Prostate gland (tissue), 2 donors: Measurements from ENCODE around the gene HSPA5. TPM values are rescaled to one million over a fixed set of nuclear protein-coding genes. Genes with fewer than 3 reads are reported as not detected.

ENCODE experiments used
- DNase-seq: peaks from one replicate; pipeline ENCODE4 v3.0.0-alpha.2; 2019; ENCODE audit warnings: low spot score
- H3K27ac ChIP-seq, 2 donors: fragments of 200-600 bp; sonication (generic); 2 replicates each; pipeline ENCODE4 v1.5.1; 2017 to 2019
- H3K27me3 ChIP-seq: fragments of 200-600 bp; sonication (generic); replicated peaks from 2 replicates; pipeline ENCODE4 v1.5.1; 2019; ENCODE audit not compliant: insufficient read depth
- H3K36me3 ChIP-seq, 2 donors: fragments of 200-600 bp; sonication (generic); 1 replicate in 1 of 2; 2 replicates in 1 of 2; pipeline versions ENCODE4 v1.5.1 to v1.8.1; 2017 to 2019
- H3K4me1 ChIP-seq: fragments of 200-600 bp; sonication (generic); replicated peaks from 2 replicates; pipeline ENCODE4 v1.5.1; 2019
- H3K4me3 ChIP-seq, 2 donors: fragments of 200-600 bp; sonication (generic); 2 replicates each; pipeline ENCODE4 v1.5.1; 2017 to 2019
- H3K9me3 ChIP-seq: fragments of 200-600 bp; sonication (generic); 2 replicates; pipeline ENCODE4 v1.5.1; 2017
- POLR2A ChIP-seq: fragments of 450-650 bp; IDR thresholded peaks from one replicate; pipeline ENCODE4 v1.6.1; 2016; ENCODE audit warnings: antibody characterized with exemption, mild to moderate bottlenecking
- POLR2AphosphoS5 ChIP-seq: sonication (generic); formaldehyde crosslinking; IDR thresholded peaks from one replicate; pipeline ENCODE4 v1.6.1; 2017; ENCODE audit warnings: antibody characterized with exemption
- WGBS: methylation state at CpG from one replicate; pipeline ENCODE4 v1.1.5; 2018; 5-methylcytosine and 5-hydroxymethylcytosine counted together
- intact Hi-C: fragments of 100-400 bp; cut with DNase I; formaldehyde crosslinking; loops from one replicate; pipeline ENCODE4 v1.14.2; 2022
- small RNA-seq, 2 donors: library from RNA; depleted of rRNA; stranded (forward); fragments of <200 nt; gene quantifications; one replicate each; pipeline ENCODE3, GENCODE V24; 2016
- total RNA-seq, 2 donors: library from RNA; depleted of rRNA; stranded (reverse); fragments of >200 nt; gene quantifications; one replicate each; pipeline ENCODE4 v1.1.0, GENCODE V29; 2016
- TF ChIP-seq, protein P1 (sequence below), 4 experiments: fragments of 200-600 bp in 2 of 4; fragments of 450-650 bp in 2 of 4; sonication (generic) in 2 of 4; IDR thresholded peaks; 1 replicate in 3 of 4; 2 replicates in 1 of 4; pipeline ENCODE4 v1.5.1; 2016 to 2019; ENCODE audit warnings: antibody characterized with exemption in 4 of 4, mild to moderate bottlenecking in 2 of 4, moderate library complexity in 2 of 4

Gene HSPA5
- total RNA-seq, 2 donors from 2014 or later, result 215 to 303 TPM

DNA sequence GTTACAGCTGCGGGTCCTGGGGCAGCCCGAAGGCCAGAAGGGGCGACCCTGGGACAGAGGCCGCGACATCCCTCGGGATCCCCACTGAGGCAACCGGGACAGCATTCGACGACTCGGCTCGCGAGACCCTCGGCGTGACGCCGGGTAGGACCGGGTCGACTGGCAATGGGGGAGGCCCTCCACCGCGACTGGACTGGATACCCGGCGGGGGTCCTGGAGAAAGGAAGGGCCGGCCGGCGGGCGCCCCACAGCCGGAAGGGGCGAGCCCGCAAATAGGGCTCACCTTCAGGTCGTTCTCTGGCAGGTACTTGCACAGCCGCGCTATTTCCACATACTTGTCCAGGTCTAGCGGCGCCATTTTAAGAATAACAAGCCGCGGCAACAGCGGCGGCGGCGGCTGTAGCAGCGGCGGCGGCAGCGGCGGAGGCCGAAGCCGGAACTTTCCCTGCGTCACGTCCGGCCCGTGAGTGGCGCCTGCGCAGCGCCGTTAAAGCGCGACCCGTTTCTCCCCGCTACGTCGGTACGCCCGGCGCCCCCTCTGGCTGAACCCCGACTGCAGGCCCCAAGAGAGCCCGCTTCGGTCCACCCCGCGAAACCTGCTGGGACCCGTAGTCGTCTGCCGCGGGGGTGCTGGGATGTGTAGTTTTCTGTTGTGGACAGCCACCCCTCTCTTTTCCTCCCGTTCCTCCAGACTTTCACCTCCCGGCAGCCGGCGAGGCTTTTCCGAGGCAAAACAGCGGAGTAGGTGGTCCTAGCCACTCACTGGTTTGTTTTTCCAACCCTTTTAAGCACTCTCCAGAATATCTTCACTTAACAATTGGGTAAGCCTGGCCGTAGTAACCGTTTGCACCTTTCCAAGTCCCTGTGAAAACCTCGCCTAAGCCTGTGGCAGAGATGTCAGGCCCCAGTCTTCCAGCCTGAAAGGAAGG is 51.5 kb downstream of the HSPA5 start, which contains the start of gene PPP6C:
PPP6C (minus strand) TSS at position 443 of the 929 bp plus-strand sequence; CDS start at position 358, 85 bp downstream.
- H3K4me1 ChIP-seq, result no peaks in the 10 kb centered on the region
- no peaks in the 10 kb centered on the region for H3K27me3 ChIP-seq
- TF ChIP-seq, protein P1, sequence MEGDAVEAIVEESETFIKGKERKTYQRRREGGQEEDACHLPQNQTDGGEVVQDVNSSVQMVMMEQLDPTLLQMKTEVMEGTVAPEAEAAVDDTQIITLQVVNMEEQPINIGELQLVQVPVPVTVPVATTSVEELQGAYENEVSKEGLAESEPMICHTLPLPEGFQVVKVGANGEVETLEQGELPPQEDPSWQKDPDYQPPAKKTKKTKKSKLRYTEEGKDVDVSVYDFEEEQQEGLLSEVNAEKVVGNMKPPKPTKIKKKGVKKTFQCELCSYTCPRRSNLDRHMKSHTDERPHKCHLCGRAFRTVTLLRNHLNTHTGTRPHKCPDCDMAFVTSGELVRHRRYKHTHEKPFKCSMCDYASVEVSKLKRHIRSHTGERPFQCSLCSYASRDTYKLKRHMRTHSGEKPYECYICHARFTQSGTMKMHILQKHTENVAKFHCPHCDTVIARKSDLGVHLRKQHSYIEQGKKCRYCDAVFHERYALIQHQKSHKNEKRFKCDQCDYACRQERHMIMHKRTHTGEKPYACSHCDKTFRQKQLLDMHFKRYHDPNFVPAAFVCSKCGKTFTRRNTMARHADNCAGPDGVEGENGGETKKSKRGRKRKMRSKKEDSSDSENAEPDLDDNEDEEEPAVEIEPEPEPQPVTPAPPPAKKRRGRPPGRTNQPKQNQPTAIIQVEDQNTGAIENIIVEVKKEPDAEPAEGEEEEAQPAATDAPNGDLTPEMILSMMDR (IDR thresholded peaks at IDR 0.05), result peak; percentile 48 to 91 (median 70)
- TF ChIP-seq POLR2AphosphoS5 (peak; percentile 95), POLR2A (peak; percentile 63)
- peak within 1 kb of the TSS; percentile 86 to 88 for H3K4me3 ChIP-seq
- intact Hi-C loops, result loop anchor here (5.0 kb wide), 1 partner anchor 247 kb away; the partner anchor contains the start of gene GOLGA1
- H3K36me3 ChIP-seq, result no peaks in the 10 kb centered on the region
- DNase-seq, result peak; percentile 95
- H3K9me3 ChIP-seq, result no peaks in the 10 kb centered on the region
- peak within 1 kb of the TSS; percentile 82 to 85 for H3K27ac ChIP-seq
- under 1% methylated on average over 70 of the region's 82 CpGs for WGBS

DNA sequence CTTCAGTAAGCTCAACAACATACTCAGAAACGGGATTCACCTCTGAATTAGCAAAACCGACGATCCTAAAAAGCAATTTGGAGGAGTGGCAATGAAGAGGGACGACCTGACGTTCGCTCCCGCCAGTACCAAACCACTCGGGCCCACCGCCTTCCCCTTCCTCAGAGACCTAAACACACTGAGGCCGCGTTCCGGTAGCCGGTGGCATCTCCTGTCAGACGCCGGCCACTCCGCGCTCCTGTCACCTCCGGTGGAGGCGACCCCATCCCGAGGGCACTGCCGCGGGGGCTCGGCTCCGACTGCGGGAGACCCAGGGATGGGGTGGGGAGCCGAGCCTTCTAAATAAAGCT is 52.2 kb downstream of the HSPA5 start:
- peak; percentile 8 for DNase-seq
- Histone ChIP-seq H3K9me3 (no peaks in the 10 kb centered on the region), H3K4me3 (peak overlapping the region; percentile 86 to 88), H3K27ac (peak overlapping the region; percentile 82 to 85), H3K36me3 (no peaks in the 10 kb centered on the region), H3K27me3 (no peaks in the 10 kb centered on the region), H3K4me1 (no peaks in the 10 kb centered on the region)
- intact Hi-C loops, result no loop called here
- TF ChIP-seq POLR2AphosphoS5 (no peak), POLR2A (no peak)
- TF ChIP-seq, protein P1 (IDR thresholded peaks at IDR 0.05), result no peak
- WGBS, result 2% methylated on average over 22 of the region's 26 CpGs

Small RNAs within 50 kb of the gene (small RNA-seq; reads per million reads assigned to genes)
- 0 reads per million in 2 donors for gene AL354710.1

Other genes starting within 250 kb of the HSPA5 start
- 1 to 10 TPM; 3.4 to 8.6 TPM for gene SCAI, start 97.8 kb downstream of the HSPA5 start, total RNA-seq
- gene PPP6C, start 51.5 kb downstream of the HSPA5 start, total RNA-seq, result 10 to 100 TPM; 28.8 to 34.1 TPM
- gene RABEPK, start 40.8 kb downstream of the HSPA5 start, total RNA-seq, result 10 to 100 TPM; 13.3 to 14.2 TPM
- gene GAPVD1, start 20.5 kb upstream of the HSPA5 start, total RNA-seq, result 10 to 100 TPM; 34.4 to 50.1 TPM